Osteoblast (primary cell): ENCODE data around the gene TCP11L2. TPM values are rescaled to one million over a fixed set of nuclear protein-coding genes. Genes with fewer than 3 reads are reported as not detected.
A peak's percentile ranks its signal among the peaks of the same experiment; 100 is the strongest.

ENCODE experiments used
- DNase-seq: peaks from one replicate; pipeline ENCODE4 v3.0.0; 2011; ENCODE audit warnings: low spot score, mixed read lengths; ENCODE audit not compliant: insufficient read length; ENCODE audit errors: missing footprints
- H2AFZ ChIP-seq: 2 replicates; pipeline ENCODE4 v1.6.0; 2011; ENCODE audit warnings: mild to moderate bottlenecking, low read length
- H3K27ac ChIP-seq: 2 replicates; pipeline ENCODE4 v1.5.1; 2011; ENCODE audit warnings: mild to moderate bottlenecking, low read depth, low read length, moderate library complexity
- H3K27me3 ChIP-seq: 2 replicates; pipeline ENCODE4 v1.6.0; 2012; ENCODE audit warnings: mild to moderate bottlenecking, control low read depth, inconsistent platforms, low read length, moderate library complexity; ENCODE audit not compliant: insufficient read depth
- H3K36me3 ChIP-seq: 2 replicates; pipeline ENCODE4 v1.5.1; 2011; ENCODE audit warnings: mild to moderate bottlenecking, low read length, control low read depth, moderate library complexity; ENCODE audit not compliant: insufficient read depth
- H3K4me1 ChIP-seq: 2 replicates; pipeline ENCODE4 v1.5.1; 2011; ENCODE audit warnings: mild to moderate bottlenecking, low read length, control low read depth, moderate library complexity; ENCODE audit not compliant: insufficient read depth
- H3K4me2 ChIP-seq: 2 replicates; pipeline ENCODE4 v1.6.0; 2011; ENCODE audit warnings: mild to moderate bottlenecking, low read length; ENCODE audit not compliant: insufficient read depth
- H3K4me3 ChIP-seq: fragments of 200-600 bp; sonication (generic); 3 replicates; pipeline ENCODE4 v1.5.1; 2012; ENCODE audit warnings: mild to moderate bottlenecking, low read length, inconsistent platforms; ENCODE audit not compliant: insufficient read depth
- H3K79me2 ChIP-seq: 2 replicates; pipeline ENCODE4 v1.6.0; 2012; ENCODE audit warnings: mild to moderate bottlenecking, low read length, control low read depth, inconsistent platforms; ENCODE audit not compliant: insufficient read depth
- H3K9me3 ChIP-seq: 2 replicates; pipeline ENCODE4 v1.5.1; 2011; ENCODE audit warnings: low read depth, low read length, control low read depth
- H4K20me1 ChIP-seq: 2 replicates; pipeline ENCODE4 v1.6.0; 2012; ENCODE audit warnings: mild to moderate bottlenecking, low read length, control low read depth; ENCODE audit not compliant: insufficient read depth
- total RNA-seq: library from RNA; depleted of rRNA; stranded (reverse); fragments of >200 nt; gene quantifications from 2 replicates; pipeline ENCODE4 v1.2.3, GENCODE V29; 2012
- TF ChIP-seq, protein P1 (sequence below): IDR thresholded peaks from 2 replicates; pipeline ENCODE4 v1.5.1; 2011; ENCODE audit warnings: mild to moderate bottlenecking, low read depth, low read length, moderate library complexity; ENCODE audit errors: extremely low read depth

The TCP11L2 gene
- total RNA-seq, 1 donor, result 109 TPM

DNA sequence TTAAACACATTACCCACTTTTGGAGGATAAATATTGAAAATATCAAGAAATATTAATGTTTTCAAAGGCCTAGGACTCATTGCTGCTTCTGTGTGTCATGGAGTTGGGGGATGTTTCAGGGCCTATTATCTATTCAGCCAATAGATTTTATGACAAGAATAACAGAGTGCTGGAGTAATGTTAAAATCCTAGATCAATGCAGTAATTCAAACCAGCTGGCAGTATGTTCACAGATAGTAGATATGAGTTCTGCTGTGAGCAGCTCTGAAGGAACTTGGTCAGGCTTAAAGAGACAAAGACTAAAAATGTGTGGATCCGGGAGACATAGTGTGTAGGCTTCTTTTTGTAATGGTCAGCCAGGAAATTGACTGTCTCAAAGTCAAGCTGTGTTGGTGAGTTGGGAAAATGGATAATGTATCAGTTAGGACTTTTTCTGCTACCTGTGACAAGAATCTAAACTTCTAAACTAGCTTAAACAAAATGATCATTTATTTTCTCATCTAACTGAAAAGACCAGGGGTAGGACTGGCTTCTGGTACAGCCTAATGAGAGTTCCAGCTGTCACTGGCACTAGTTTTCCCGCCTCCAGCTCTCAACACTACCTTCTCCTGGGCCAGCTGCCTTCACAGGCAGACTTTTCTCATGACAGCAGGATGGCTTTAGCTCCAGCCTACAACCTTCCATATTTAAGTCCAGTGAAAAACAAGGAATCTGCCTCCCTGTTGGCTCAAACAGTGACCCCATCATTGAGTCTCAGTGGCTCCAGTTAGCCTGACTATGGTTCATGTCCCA is 38.7 kb downstream of the TCP11L2 start:
- Histone ChIP-seq H3K79me2 (no peaks in the 10 kb centered on the region), H3K36me3 (no peaks in the 10 kb centered on the region), H3K4me3 (no peak overlapping the region), H3K4me2 (no peak overlapping the region), H2AFZ (no peak overlapping the region), H3K27me3 (no peaks in the 10 kb centered on the region), H3K4me1 (peaks cover 15% of the 10 kb centered on the region), H3K9me3 (no peaks in the 10 kb centered on the region), H3K27ac (no peak overlapping the region), H4K20me1 (no peaks in the 10 kb centered on the region)
- TF ChIP-seq, protein P1, sequence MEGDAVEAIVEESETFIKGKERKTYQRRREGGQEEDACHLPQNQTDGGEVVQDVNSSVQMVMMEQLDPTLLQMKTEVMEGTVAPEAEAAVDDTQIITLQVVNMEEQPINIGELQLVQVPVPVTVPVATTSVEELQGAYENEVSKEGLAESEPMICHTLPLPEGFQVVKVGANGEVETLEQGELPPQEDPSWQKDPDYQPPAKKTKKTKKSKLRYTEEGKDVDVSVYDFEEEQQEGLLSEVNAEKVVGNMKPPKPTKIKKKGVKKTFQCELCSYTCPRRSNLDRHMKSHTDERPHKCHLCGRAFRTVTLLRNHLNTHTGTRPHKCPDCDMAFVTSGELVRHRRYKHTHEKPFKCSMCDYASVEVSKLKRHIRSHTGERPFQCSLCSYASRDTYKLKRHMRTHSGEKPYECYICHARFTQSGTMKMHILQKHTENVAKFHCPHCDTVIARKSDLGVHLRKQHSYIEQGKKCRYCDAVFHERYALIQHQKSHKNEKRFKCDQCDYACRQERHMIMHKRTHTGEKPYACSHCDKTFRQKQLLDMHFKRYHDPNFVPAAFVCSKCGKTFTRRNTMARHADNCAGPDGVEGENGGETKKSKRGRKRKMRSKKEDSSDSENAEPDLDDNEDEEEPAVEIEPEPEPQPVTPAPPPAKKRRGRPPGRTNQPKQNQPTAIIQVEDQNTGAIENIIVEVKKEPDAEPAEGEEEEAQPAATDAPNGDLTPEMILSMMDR, result no peak
- no peak for DNase-seq

DNA sequence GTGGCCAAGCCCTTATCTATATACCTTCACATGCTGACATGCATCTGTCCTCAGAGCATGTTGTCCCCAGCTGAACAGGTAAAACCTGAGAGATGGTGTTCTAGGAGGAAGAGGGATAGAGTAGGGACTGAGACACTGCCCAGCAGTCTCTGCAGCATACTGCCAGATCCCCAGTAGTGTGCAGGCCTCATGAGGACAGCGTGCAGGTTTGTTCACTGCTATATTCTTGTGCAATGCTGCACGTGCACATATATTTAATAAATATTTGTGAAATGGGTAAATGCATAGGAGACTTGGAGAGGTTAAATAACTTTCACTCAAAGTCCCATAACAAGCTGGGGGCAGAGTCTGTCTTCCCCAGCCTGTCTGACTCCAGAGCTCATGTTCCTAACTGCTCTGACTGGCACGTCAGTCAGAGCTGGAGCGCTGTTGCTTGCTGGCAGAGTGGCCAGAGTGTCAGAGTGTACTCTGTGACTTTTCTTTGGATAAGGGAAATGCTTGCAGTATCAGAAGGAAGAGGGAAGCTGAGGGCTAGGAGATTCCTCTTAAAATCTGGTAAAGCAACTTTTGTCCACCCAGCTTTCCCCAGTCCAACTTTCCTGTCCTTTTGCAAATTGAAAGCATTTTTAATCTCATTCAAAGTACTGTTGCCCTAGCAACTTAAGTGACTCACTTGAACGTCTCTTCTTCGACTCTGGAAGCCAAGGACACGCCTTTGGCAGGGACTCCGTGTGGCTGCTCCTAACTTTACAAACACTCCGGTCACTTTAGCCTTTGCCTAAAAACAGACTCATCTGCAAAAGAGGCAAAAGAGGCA is 40.1 kb downstream of the TCP11L2 start:
- Histone ChIP-seq H2AFZ (peak overlapping the region; percentile 86), H3K4me1 (peaks cover 15% of the 10 kb centered on the region), H3K4me3 (peak overlapping the region; percentile 68), H3K27ac (peak overlapping the region; percentile 94), H3K9me3 (no peaks in the 10 kb centered on the region), H4K20me1 (no peaks in the 10 kb centered on the region), H3K4me2 (peak overlapping the region; percentile 88), H3K79me2 (no peaks in the 10 kb centered on the region), H3K27me3 (no peaks in the 10 kb centered on the region), H3K36me3 (no peaks in the 10 kb centered on the region)
- peak; percentile 69 for DNase-seq
- TF ChIP-seq, protein P1, result no peak

DNA sequence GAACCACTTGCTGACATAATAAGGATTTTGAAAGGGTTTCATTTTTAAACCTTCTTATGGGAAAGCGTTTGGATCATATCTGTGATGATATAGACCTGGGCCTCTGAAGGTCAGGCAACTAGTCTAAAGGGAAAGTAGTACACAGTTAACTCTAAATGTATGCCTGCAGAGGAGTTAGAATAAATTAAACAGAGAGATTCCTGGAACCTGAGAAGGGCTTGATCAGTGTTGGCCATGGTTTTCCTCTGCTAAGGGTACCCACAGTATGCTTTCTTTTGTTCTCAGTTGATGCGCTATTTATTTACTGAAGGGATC is 40.6 kb downstream of the TCP11L2 start:
- Histone ChIP-seq H3K36me3 (no peaks in the 10 kb centered on the region), H3K4me2 (peak overlapping the region; percentile 88), H3K4me3 (peak overlapping the region; percentile 68), H4K20me1 (no peaks in the 10 kb centered on the region), H2AFZ (peak overlapping the region; percentile 86), H3K79me2 (no peaks in the 10 kb centered on the region), H3K27me3 (no peaks in the 10 kb centered on the region), H3K4me1 (peaks cover 15% of the 10 kb centered on the region), H3K9me3 (no peaks in the 10 kb centered on the region), H3K27ac (peak overlapping the region; percentile 94)
- DNase-seq, result no peak
- TF ChIP-seq, protein P1, result no peak

DNA sequence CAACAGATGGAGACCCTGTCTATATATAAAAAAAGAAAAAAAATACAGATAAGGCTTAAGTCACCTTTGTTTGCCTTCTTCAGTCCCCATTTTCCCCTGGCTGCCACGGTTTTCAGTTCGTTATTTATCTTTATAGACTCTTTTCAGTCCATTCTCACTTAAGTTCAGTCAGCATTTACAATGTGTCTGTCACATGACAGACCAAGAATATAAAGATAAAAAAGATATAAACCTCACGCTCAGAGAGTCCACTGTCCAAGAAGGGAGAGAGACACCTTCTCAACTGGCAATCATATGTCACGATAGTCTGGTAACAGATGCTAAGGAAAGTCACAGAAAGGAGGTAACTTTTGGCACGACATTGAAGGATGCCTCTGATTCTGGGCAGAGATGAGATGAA is 41.6 kb downstream of the TCP11L2 start:
- no peak overlapping the region for H2AFZ ChIP-seq
- no peaks in the 10 kb centered on the region for H3K79me2 ChIP-seq
- no peak overlapping the region for H3K27ac ChIP-seq
- DNase-seq, result no peak
- no peak overlapping the region for H3K4me2 ChIP-seq
- H3K9me3 ChIP-seq, result no peaks in the 10 kb centered on the region
- no peaks in the 10 kb centered on the region for H3K27me3 ChIP-seq
- no peaks in the 10 kb centered on the region for H3K36me3 ChIP-seq
- peaks cover 15% of the 10 kb centered on the region for H3K4me1 ChIP-seq
- no peaks in the 10 kb centered on the region for H4K20me1 ChIP-seq
- TF ChIP-seq, protein P1, result no peak
- no peak overlapping the region for H3K4me3 ChIP-seq
